HG02642 (cell line): ENCODE results near the gene BACH2.
A peak's percentile ranks its signal among the peaks of the same experiment; 100 is the strongest.
"Not testable (repeated sequence)": the region's sequence is repeated elsewhere in the genome, so short reads cannot be mapped to it uniquely, and the experiment has no call there.

ENCODE experiments used
- ATAC-seq: cut with Tn5 transposase; IDR thresholded peaks from one replicate; pipeline ENCODE4 v1.9.1; 2021; ENCODE audit warnings: mild to moderate bottlenecking; ENCODE audit not compliant: unreplicated experiment, poor library complexity

The BACH2 gene

GRCh38 chr6:90082847-90083246, 213.8 kb downstream of the BACH2 start:
- ATAC-seq, result no peak

- peak; percentile 86 for ATAC-seq
Observed at GRCh38 chr6:90080876-90081481, 215.7 kb downstream of the BACH2 start.

- ATAC-seq, result no peak
Observed at GRCh38 chr6:90079560-90080490, 216.8 kb downstream of the BACH2 start.

GRCh38 chr6:90078513-90079289, 217.9 kb downstream of the BACH2 start:
- no peak for ATAC-seq

- ATAC-seq, result no peak
Observed at GRCh38 chr6:90076511-90077415, 219.9 kb downstream of the BACH2 start.

- ATAC-seq, result no peak
Observed at GRCh38 chr6:90074161-90074850, 222.3 kb downstream of the BACH2 start.

- no peak for ATAC-seq
Observed at GRCh38 chr6:90072935-90073464, 223.6 kb downstream of the BACH2 start.

GRCh38 chr6:90072501-90072900, 224.1 kb downstream of the BACH2 start:
- ATAC-seq, result no peak

GRCh38 chr6:90068703-90069523, 227.7 kb downstream of the BACH2 start:
- no peak for ATAC-seq

GRCh38 chr6:90068264-90068663, 228.4 kb downstream of the BACH2 start:
- ATAC-seq, result no peak

GRCh38 chr6:90066697-90067096, 229.9 kb downstream of the BACH2 start:
- ATAC-seq, result no peak

- no peak for ATAC-seq
Observed at GRCh38 chr6:90065173-90065572, 231.5 kb downstream of the BACH2 start.

GRCh38 chr6:90062667-90063066, 234.0 kb downstream of the BACH2 start:
- no peak for ATAC-seq

GRCh38 chr6:90062051-90062450, 234.6 kb downstream of the BACH2 start:
- no peak for ATAC-seq

GRCh38 chr6:90059178-90059577, 237.5 kb downstream of the BACH2 start:
- ATAC-seq, result not testable (repeated sequence)

GRCh38 chr6:90055924-90056323, 240.7 kb downstream of the BACH2 start:
- not testable (repeated sequence) for ATAC-seq

GRCh38 chr6:90054193-90054592, 242.4 kb downstream of the BACH2 start:
- not testable (repeated sequence) for ATAC-seq

- no peak for ATAC-seq
Observed at GRCh38 chr6:90053614-90054013, 243.0 kb downstream of the BACH2 start.
